SK-N-MC (cell line): ENCODE measurements around the gene FBXW11.

Experiments used
- EZH2 ChIP-seq: fragments of 200-600 bp; sonication (generic); IDR thresholded peaks from one replicate; pipeline ENCODE4 v1.6.1; 2017; ENCODE audit warnings: antibody characterized with exemption
- POLR2AphosphoS5 ChIP-seq: IDR thresholded peaks from 2 replicates; pipeline ENCODE4 v1.6.1; 2012; ENCODE audit warnings: mild to moderate bottlenecking, low read depth, low read length, borderline replicate concordance

- TF ChIP-seq EZH2 (no peak), POLR2AphosphoS5 (no peak)
Observed at GRCh38 chr5:171842777-171843328, 163.6 kb downstream of the FBXW11 start.
